T-helper 1 cell treated with Interleukin-12 subunit alpha and Interleukin-12 subunit beta and Interleukin-4 antibody, amounts not matched to agents 30 μg/mL and 1 μg/mL, for 36 hours (primary cell): ENCODE measurements around the gene GLS2.
"Not testable (repeated sequence)": the region's sequence is repeated elsewhere in the genome, so short reads cannot be mapped to it uniquely, and the experiment has no call there.

Experiments
- H3K27ac Mint-ChIP-seq: one replicate; pipeline ENCODE4 v1.8.0; 2021; ENCODE audit warnings: mild to moderate bottlenecking, mixed read lengths
- H3K27me3 Mint-ChIP-seq: one replicate; pipeline ENCODE4 v1.8.0; 2021; ENCODE audit warnings: low read depth, mixed read lengths
- H3K36me3 Mint-ChIP-seq: one replicate; pipeline ENCODE4 v1.8.0; 2021; ENCODE audit warnings: low read depth, mixed read lengths
- H3K4me1 Mint-ChIP-seq: one replicate; pipeline ENCODE4 v1.8.0; 2021; ENCODE audit warnings: low read depth, mixed read lengths
- H3K4me3 Mint-ChIP-seq: one replicate; pipeline ENCODE4 v1.8.0; 2021; ENCODE audit warnings: mild to moderate bottlenecking, moderate library complexity, mixed read lengths
- H3K9me3 Mint-ChIP-seq: one replicate; pipeline ENCODE4 v1.8.0; 2021; ENCODE audit warnings: mixed read lengths

The GLS2 gene

GRCh38 chr12:56499879-56500278, 11.9 kb upstream of the GLS2 start:
- H3K4me3 Mint-ChIP-seq, H3K9me3 Mint-ChIP-seq, H3K36me3 Mint-ChIP-seq, H3K27ac Mint-ChIP-seq, H3K27me3 Mint-ChIP-seq, H3K4me1 Mint-ChIP-seq: not testable (repeated sequence)

- not testable (repeated sequence) for H3K4me1 Mint-ChIP-seq, H3K27me3 Mint-ChIP-seq, H3K27ac Mint-ChIP-seq, H3K9me3 Mint-ChIP-seq, H3K4me3 Mint-ChIP-seq, H3K36me3 Mint-ChIP-seq
These were observed 11.5 kb upstream of the GLS2 start for GRCh38 chr12:56499452-56499851.

- not testable (repeated sequence) for H3K36me3 Mint-ChIP-seq, H3K4me3 Mint-ChIP-seq, H3K27ac Mint-ChIP-seq, H3K4me1 Mint-ChIP-seq, H3K27me3 Mint-ChIP-seq, H3K9me3 Mint-ChIP-seq
These were observed 10.4 kb upstream of the GLS2 start for GRCh38 chr12:56498126-56498902.

GRCh38 chr12:56496704-56497103, 8.7 kb upstream of the GLS2 start:
- Mint-ChIP-seq H3K27me3 (peaks cover 13% of the 10 kb centered on the region), H3K4me3 (peak overlapping the region; percentile 41)
- H3K36me3 Mint-ChIP-seq, H3K9me3 Mint-ChIP-seq, H3K4me1 Mint-ChIP-seq, H3K27ac Mint-ChIP-seq: not testable (repeated sequence)

- H3K9me3 Mint-ChIP-seq, H3K27ac Mint-ChIP-seq, H3K4me1 Mint-ChIP-seq, H3K4me3 Mint-ChIP-seq, H3K36me3 Mint-ChIP-seq: not testable (repeated sequence)
- peaks cover 28% of the 10 kb centered on the region for H3K27me3 Mint-ChIP-seq
These were observed 6.5 kb upstream of the GLS2 start for GRCh38 chr12:56494481-56494880.

- H3K9me3 Mint-ChIP-seq, H3K36me3 Mint-ChIP-seq, H3K4me1 Mint-ChIP-seq, H3K27ac Mint-ChIP-seq, H3K4me3 Mint-ChIP-seq: not testable (repeated sequence)
- peaks cover 32% of the 10 kb centered on the region for H3K27me3 Mint-ChIP-seq
These were observed 6.1 kb upstream of the GLS2 start for GRCh38 chr12:56494106-56494415.

GRCh38 chr12:56493409-56494105, 5.6 kb upstream of the GLS2 start:
- not testable (repeated sequence) for H3K9me3 Mint-ChIP-seq, H3K27ac Mint-ChIP-seq, H3K4me3 Mint-ChIP-seq, H3K4me1 Mint-ChIP-seq, H3K36me3 Mint-ChIP-seq
- H3K27me3 Mint-ChIP-seq = peaks cover 37% of the 10 kb centered on the region

- Mint-ChIP-seq H3K27ac (no peak overlapping the region), H3K36me3 (peaks cover 2% of the 10 kb centered on the region), H3K4me3 (no peak overlapping the region), H3K27me3 (peaks cover 62% of the 10 kb centered on the region), H3K4me1 (peaks cover 13% of the 10 kb centered on the region), H3K9me3 (no peaks in the 10 kb centered on the region)
These were observed 2.4 kb upstream of the GLS2 start for GRCh38 chr12:56490360-56490759.

GRCh38 chr12:56487448-56488040, 417 bp downstream of the GLS2 start:
- Mint-ChIP-seq H3K9me3 (no peaks in the 10 kb centered on the region), H3K4me3 (peak overlapping the region; percentile 84), H3K4me1 (peaks cover 13% of the 10 kb centered on the region), H3K36me3 (peaks cover 2% of the 10 kb centered on the region), H3K27ac (no peak overlapping the region), H3K27me3 (peaks cover 58% of the 10 kb centered on the region)

- H3K9me3 Mint-ChIP-seq = no peaks in the 10 kb centered on the region
- peaks cover 56% of the 10 kb centered on the region for H3K27me3 Mint-ChIP-seq
- peaks cover 13% of the 10 kb centered on the region for H3K4me1 Mint-ChIP-seq
- H3K27ac Mint-ChIP-seq = no peak overlapping the region
- H3K4me3 Mint-ChIP-seq = no peak overlapping the region
- H3K36me3 Mint-ChIP-seq = peaks cover 2% of the 10 kb centered on the region
These were observed 1.3 kb downstream of the GLS2 start for GRCh38 chr12:56486694-56487093.

GRCh38 chr12:56484566-56484965, 3.4 kb downstream of the GLS2 start:
- peaks cover 2% of the 10 kb centered on the region for H3K36me3 Mint-ChIP-seq

GRCh38 chr12:56479625-56480024, 8.3 kb downstream of the GLS2 start:
- Mint-ChIP-seq H3K27ac (no peak overlapping the region), H3K4me3 (no peak overlapping the region), H3K9me3 (no peaks in the 10 kb centered on the region), H3K27me3 (no peaks in the 10 kb centered on the region), H3K36me3 (no peaks in the 10 kb centered on the region), H3K4me1 (peaks cover 13% of the 10 kb centered on the region)

More at GRCh38 chr12:56484566-56484965, 3.4 kb downstream of the GLS2 start:
- H3K4me3 Mint-ChIP-seq = no peak overlapping the region
- H3K27ac Mint-ChIP-seq = no peak overlapping the region
- H3K9me3 Mint-ChIP-seq = no peaks in the 10 kb centered on the region
- H3K4me1 Mint-ChIP-seq = peaks cover 22% of the 10 kb centered on the region
- peaks cover 36% of the 10 kb centered on the region for H3K27me3 Mint-ChIP-seq

GRCh38 chr12:56477521-56478225, 10.3 kb downstream of the GLS2 start:
- Mint-ChIP-seq H3K27ac (no peak overlapping the region), H3K27me3 (no peaks in the 10 kb centered on the region), H3K4me3 (no peak overlapping the region), H3K36me3 (peaks cover 2% of the 10 kb centered on the region), H3K4me1 (peaks cover 13% of the 10 kb centered on the region), H3K9me3 (no peaks in the 10 kb centered on the region)

GRCh38 chr12:56476972-56477432, 11.0 kb downstream of the GLS2 start:
- Mint-ChIP-seq H3K27me3 (no peaks in the 10 kb centered on the region), H3K4me3 (no peak overlapping the region), H3K36me3 (peaks cover 2% of the 10 kb centered on the region), H3K4me1 (peaks cover 13% of the 10 kb centered on the region), H3K27ac (no peak overlapping the region), H3K9me3 (no peaks in the 10 kb centered on the region)

- Mint-ChIP-seq H3K9me3 (no peaks in the 10 kb centered on the region), H3K27ac (no peak overlapping the region), H3K36me3 (peaks cover 2% of the 10 kb centered on the region), H3K4me1 (peaks cover 16% of the 10 kb centered on the region), H3K27me3 (no peaks in the 10 kb centered on the region), H3K4me3 (no peak overlapping the region)
These were observed 11.8 kb downstream of the GLS2 start for GRCh38 chr12:56476143-56476542.
